Measurements from ENCODE around the gene ZNF488.
"Not testable (repeated sequence)": the region's sequence is repeated elsewhere in the genome, so short reads cannot be mapped to it uniquely, and the experiment has no call there.

ZNF488 gene

DNA sequence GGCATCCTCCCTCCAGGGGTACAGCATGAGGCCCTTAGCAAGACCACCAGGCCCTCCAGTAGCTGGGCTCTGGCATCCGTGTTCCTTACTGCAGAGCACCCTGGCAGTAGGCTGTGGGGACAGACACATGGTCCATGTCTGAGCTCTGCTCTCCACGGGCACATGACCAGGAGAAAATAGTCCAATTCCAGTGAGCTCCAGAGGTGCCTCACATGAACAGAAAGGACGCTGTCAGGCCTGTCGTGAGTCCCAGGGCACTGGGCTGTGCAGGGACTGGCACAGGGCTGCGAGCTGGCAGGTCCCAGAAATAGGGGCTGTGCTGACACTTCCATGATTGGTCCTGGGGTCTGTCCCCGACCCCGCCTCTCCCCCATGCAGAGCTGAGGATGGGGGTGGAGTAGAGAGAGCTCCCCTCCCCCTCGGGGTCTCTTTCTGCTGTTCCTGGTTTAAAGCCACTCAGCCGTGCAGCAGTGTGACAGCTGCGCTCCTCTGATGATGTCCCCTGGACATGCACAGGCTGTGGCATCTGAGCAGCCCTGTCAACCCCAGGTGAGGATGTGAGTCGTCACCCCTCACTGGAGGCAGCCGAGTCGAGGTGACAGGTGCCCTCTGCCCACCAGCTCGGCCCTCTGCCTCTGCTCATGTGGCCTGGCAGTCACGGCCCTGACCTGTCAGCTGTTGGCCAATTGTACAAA, 25.2 kb upstream of the ZNF488 start:
- DNase-seq: no peak

DNA sequence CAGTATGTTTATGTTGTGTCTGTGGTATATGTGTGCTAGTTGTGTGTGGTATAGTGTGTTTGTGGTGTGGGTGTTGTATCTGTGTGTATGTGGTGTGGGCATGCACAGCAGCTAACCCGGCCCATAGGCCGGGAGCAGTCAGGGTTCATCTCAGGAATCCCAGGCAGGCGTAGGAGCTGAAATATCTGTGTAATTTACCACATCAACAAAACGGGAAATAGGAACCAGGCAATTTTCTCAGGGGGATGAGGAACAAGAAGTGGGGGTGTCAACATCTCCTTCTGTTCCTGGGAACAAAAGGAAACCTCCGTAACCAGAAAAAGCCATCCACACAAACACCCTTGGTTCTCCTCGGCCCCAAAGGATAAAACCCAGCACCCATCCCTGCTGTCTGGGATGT, 24.5 kb upstream of the ZNF488 start:
- DNase-seq: no peak

GRCh38 chr10:47406870-47407691, 23.0 kb upstream of the ZNF488 start:
- DNase-seq: no peak

DNA sequence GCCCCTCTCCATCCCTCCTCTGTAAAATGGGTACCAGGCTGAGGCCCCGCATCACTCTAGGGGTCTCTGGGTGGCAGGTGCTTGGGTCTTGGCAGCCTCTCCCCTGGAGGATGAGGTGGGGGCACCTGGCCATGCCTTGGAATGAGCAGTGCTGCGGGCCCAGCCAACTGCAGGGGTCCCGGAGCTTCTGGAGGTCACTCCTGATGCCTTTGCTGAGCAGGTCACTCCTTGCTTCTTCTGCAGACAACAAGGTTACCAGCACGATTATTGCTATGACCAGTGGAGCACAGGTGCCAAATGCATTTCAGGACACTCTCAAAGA, 22.4 kb upstream of the ZNF488 start:
- DNase-seq: no peak

DNA sequence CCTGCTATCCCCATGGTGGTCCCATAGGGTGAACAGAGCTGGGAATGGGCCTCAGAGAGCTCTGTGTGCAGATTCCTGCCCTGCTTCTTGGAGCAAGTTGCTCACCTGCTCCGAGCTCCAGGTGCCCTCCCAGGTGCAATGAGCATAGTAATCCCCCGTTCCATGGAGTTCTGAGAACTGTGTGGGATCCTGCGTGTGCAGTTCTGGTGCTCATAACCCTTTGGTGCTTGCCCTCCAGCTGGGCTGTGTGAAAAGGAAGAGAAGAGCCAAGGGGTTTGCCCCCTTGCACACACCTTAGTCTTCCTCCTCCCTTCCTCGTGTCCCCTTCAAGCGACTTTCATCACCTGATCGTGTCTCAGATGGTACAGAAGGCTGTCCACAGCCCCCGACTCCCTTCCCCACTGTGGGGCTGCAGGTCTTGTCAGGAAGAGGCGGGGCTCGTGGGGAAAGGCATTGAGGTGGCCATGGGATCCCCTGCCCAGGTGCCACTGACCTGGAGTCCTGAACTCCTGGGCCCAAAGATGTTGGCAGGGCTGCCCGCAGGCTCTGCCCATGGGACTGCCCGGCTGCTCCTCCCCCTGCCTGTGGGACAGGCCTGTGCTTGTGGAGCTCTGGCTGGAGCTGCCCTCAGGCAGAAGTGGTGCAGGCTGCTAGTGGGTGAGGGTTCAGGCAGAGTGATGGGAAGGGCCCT, 21.9 kb upstream of the ZNF488 start:
- DNase-seq: no peak

- no peak for DNase-seq
Measured at GRCh38 chr10:47404937-47405336, 20.8 kb upstream of the ZNF488 start.

DNA sequence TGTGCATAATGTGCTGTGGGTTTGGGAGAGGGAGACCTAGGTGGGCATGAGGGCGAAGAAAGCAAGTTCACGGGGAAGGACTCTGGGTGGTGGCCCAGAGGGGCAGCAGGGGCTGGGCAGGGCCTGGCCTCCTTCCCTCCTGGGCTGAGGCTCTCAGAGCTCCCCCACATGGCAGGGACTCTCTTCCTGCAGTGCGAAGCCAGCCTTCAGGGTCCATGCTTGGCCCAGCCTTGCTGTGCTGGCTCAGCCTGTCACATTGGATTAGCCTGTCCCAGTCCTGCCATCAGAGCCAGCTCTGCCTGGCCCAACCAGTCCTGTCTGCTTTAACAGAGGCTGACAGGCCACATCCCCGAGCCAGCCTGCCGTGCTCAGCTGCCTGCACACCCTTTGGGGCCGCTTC, 20.4 kb upstream of the ZNF488 start:
- no peak for DNase-seq

GRCh38 chr10:47403446-47404318, 19.6 kb upstream of the ZNF488 start:
- DNase-seq: no peak

DNA sequence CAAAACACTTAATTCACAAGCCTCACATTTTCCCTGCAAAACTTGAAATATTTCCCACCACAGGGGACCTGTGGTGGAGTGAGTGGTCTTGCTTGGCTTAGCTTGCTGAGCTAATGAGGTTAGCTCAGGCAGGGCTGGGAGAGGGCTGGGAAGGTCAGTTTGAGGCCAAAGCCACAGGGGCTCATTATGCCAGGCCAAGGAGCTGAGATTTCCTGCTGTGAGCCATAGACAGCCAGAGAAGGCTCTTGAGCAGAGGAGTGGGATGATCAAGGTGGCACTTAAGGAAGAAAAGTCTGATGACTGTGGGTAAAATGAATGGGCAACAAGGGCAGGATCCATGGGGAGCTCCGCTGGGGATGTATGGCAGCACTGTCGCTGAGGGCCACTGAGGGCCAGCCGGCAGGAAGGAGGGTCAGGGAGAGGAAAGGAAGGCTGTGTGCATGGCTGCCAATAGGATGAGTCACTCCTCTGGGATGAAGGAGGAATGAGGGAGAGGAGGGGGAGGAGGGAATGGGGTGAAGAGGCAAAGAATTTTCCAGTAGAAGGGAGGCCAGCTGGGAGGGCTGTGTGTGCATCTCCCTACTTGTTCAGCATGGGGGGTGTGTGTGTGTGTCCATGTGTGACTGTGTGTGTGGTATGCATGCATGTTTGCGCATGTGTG, 18.7 kb upstream of the ZNF488 start:
- DNase-seq: no peak

- DNase-seq: no peak
Measured at GRCh38 chr10:47401874-47402640, 18.0 kb upstream of the ZNF488 start.

DNA sequence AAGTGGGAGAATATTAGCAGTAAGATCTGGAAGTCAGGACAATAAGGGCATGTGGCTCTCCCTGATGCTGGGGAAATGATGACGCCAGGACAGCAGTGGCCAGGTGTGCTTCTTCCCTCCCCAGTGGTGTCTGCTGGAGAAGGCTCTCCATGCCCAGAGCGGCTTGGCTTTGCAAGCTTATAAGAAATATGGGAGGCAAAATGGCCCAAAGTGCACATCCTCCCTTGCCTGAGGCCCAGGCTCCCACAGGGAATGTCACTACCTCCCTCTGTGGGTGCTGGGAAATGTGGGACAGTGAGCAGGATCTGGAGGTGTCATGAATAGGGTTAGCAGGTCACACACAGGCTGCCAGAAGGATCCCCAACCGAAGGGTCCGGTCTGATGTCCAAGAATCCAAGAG, 17.1 kb upstream of the ZNF488 start:
- DNase-seq: no peak

DNA sequence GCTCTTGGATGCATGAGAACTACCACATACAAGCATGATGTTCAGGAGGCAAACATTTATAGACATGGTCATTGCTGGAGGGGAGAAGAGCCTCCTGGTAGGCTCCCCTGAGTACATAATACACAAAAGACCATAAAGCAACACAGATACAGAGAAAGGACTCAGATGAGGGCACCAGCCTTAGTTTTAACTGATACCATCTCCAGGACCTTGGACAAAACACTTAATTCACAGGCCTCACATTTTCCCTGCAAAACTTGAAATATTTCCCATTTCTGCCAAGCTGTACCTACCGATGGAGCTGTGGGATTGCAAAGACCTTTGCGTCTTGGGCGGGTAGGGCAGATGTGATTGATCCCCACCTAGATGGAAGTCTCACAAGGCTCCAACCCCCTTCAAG, 16.7 kb upstream of the ZNF488 start:
- no peak for DNase-seq

GRCh38 chr10:47400251-47400650, 16.2 kb upstream of the ZNF488 start:
- no peak for DNase-seq

GRCh38 chr10:47397256-47397655, 13.2 kb upstream of the ZNF488 start:
- DNase-seq: no peak

DNA sequence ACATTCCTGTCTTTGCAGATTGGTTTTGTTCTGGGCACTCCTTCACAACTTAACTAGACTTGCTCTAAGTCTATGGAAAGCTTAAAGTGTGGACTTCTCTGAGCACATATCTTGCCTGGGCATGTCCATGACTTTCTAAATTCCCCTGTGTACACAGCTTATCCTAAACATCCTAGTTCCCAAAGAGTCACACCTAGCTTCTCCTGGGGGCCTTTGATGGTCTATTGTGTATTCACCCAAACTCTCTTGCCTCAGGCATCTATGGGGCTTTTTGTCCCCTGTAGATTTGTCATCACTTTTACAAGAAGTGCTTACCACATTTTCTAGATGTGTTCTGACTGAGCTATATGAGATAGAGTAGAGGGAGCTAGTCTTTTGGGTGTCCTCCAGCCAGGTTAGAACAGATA, 12.2 kb upstream of the ZNF488 start:
- DNase-seq: no peak

DNA sequence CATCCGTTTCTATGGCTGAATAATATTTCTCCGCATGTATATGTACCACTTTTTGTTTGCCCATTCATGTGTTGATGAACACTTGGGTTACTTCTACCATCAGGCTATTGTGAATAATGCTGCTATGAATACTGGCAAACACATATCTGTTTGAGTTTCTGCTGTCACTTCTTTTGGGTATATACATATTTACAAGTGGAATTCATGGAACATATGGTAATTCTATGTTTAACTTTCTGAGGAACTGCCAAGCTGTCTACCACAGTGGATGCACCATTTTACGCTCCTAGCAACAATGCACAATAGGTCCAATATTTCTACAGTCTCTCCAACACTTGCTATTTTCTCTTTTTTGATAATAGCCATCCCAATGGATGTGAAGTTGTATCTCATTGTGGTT, 5.5 kb upstream of the ZNF488 start:
- no peak for DNase-seq

DNA sequence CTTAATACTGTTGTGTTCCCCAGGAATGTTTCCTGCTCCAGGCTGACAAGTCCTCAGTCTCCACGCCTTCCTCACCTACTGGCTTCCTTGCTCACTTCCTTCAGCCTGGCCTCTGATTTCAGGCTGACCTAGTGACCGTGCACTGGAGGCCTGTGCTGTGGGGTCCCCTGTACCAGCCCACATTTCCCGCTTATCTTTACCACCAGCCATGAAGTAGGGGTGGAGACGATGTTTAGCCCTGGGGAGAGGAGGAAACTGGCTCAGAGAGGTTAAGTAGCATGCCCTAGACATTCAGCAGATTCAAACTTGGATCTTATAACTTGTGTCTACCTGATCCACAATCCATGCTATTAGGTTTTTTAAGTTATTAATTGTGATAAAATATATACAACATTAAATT, 4.8 kb upstream of the ZNF488 start:
- no peak for DNase-seq

GRCh38 chr10:47386104-47386503, 2.0 kb upstream of the ZNF488 start:
- DNase-seq: not testable (repeated sequence)

DNA sequence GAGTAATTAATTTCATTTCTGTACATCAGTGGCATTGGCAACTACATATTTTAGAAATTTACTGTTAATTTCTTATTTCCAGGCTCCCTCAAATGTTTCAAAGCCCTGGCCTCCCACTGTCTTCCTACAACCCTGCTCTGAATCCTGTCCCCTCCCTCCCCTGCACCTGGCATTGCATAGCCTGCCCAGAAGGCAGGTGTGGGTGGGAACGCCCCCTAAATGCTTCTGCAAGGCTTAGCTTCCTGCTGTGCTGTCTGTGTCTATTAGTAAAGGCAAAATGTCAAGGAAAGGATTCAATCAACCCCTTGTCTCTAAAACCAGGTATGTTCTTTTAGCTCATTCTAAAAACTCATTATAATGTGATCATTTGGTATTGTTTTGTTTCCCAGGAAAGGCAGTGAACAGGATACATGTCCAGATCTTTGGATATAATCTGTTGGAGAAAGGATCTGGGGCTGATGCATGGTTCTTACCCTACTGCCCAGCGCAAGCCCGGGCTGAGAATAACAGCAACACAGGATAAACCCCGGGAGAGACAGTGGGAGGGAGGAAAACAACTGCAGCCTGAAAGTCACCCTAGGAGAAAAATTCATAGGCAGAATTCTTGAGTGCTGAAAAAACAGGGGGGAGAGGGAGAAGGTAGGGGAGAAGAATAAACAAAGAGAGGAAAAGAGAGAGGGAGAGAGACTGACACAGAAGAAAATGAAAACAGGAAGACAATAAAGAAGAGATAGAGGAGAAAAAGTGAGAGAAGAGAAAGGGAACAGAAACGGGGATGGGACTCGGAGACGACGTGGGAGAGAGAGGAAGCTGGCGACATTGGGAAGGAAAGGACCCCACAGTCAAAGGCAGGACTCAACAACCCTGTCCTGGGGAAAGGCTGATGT, 589 bp downstream of the ZNF488 start:
- DNase-seq: no peak
